Calu3 (cell line): ENCODE measurements around the gene NTM. TPM values are rescaled to one million over a fixed set of nuclear protein-coding genes. Genes with fewer than 3 reads are reported as not detected.

Experiments used
- BruUV-seq: library from RNA; stranded (reverse); fragments of 400-500 nt; replicated peaks from 2 replicates; lab custom pipeline; 2021; lab: Mats Ljungman, UMichigan
- CTCF ChIA-PET: fragments of 300-600 bp; sonication (Branson Sonifier 250); formaldehyde crosslinking; loops from one replicate; lab custom pipeline; 2022; ENCODE audit warnings: antibody characterized with exemption; lab: Charles Lee
- DNase-seq: peaks from one replicate; pipeline ENCODE4 v3.0.0; 2022
- H3K27ac Mint-ChIP-seq: one replicate; pipeline ENCODE4 v1.8.0; 2022; ENCODE audit warnings: mixed read lengths; ENCODE audit not compliant: unreplicated experiment
- H3K27me3 Mint-ChIP-seq: one replicate; pipeline ENCODE4 v1.8.0; 2022; ENCODE audit warnings: mixed read lengths; ENCODE audit not compliant: unreplicated experiment
- H3K36me3 Mint-ChIP-seq: one replicate; pipeline ENCODE4 v1.8.0; 2022; ENCODE audit warnings: mild to moderate bottlenecking, moderate library complexity, mixed read lengths; ENCODE audit not compliant: insufficient read depth, unreplicated experiment
- H3K4me1 Mint-ChIP-seq: one replicate; pipeline ENCODE4 v1.8.0; 2022; ENCODE audit warnings: mild to moderate bottlenecking, low read depth, mixed read lengths; ENCODE audit not compliant: unreplicated experiment
- H3K4me3 Mint-ChIP-seq: one replicate; pipeline ENCODE4 v1.8.0; 2022; ENCODE audit warnings: mild to moderate bottlenecking, low read depth, moderate library complexity, mixed read lengths; ENCODE audit not compliant: unreplicated experiment
- H3K9me3 Mint-ChIP-seq: one replicate; pipeline ENCODE4 v1.8.0; 2022; ENCODE audit warnings: low read depth, mixed read lengths; ENCODE audit not compliant: unreplicated experiment
- intact Hi-C: fragments of 100-400 bp; cut with micrococcal nuclease; formaldehyde crosslinking; loops from one replicate; pipeline ENCODE4 v1.10.0; 2022; ENCODE audit not compliant: unreplicated experiment
- total RNA-seq: library from RNA; stranded (reverse); gene quantifications from 2 replicates; pipeline ENCODE4 v1.2.3, GENCODE V29; 2022
- TF ChIP-seq, protein P1 (sequence below): fragments of 200-600 bp; IDR thresholded peaks from one replicate; pipeline ENCODE4 v1.8.0; 2022; ENCODE audit warnings: antibody characterized with exemption; ENCODE audit not compliant: unreplicated experiment

The NTM gene
- total RNA-seq, 1 experiment from 2014 or later = not detected

DNA sequence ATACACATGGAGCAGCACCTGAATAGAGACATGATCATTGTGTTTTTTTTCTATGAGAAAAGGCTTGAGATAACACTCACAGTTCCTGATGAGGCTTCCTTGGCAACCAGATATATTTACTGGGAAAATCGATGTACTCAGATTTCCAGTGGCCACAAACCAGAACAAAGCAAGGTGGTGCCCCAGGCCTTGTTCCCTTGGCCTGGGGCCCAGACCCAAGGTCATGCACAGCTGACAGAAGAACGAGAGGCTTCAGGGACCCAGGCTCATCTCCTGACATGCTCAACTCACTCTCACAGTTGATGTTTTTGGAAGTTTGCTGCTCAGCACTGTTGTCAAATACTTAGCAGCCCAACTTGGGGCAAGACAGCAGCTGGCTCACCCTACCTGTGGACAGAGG, 281.8 kb downstream of the NTM start:
- no peak for DNase-seq
- TF ChIP-seq, protein P1, sequence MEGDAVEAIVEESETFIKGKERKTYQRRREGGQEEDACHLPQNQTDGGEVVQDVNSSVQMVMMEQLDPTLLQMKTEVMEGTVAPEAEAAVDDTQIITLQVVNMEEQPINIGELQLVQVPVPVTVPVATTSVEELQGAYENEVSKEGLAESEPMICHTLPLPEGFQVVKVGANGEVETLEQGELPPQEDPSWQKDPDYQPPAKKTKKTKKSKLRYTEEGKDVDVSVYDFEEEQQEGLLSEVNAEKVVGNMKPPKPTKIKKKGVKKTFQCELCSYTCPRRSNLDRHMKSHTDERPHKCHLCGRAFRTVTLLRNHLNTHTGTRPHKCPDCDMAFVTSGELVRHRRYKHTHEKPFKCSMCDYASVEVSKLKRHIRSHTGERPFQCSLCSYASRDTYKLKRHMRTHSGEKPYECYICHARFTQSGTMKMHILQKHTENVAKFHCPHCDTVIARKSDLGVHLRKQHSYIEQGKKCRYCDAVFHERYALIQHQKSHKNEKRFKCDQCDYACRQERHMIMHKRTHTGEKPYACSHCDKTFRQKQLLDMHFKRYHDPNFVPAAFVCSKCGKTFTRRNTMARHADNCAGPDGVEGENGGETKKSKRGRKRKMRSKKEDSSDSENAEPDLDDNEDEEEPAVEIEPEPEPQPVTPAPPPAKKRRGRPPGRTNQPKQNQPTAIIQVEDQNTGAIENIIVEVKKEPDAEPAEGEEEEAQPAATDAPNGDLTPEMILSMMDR = no peak
- BruUV-seq = no TSS peak
- no peaks in the 10 kb centered on the region for H3K27me3 Mint-ChIP-seq
- no peak overlapping the region for H3K4me3 Mint-ChIP-seq
- no peaks in the 10 kb centered on the region for H3K36me3 Mint-ChIP-seq
- H3K27ac Mint-ChIP-seq = no peak overlapping the region
- intact Hi-C loops = no loop called here
- CTCF ChIA-PET = no interaction called here
- H3K9me3 Mint-ChIP-seq = no peaks in the 10 kb centered on the region
- H3K4me1 Mint-ChIP-seq = no peaks in the 10 kb centered on the region

DNA sequence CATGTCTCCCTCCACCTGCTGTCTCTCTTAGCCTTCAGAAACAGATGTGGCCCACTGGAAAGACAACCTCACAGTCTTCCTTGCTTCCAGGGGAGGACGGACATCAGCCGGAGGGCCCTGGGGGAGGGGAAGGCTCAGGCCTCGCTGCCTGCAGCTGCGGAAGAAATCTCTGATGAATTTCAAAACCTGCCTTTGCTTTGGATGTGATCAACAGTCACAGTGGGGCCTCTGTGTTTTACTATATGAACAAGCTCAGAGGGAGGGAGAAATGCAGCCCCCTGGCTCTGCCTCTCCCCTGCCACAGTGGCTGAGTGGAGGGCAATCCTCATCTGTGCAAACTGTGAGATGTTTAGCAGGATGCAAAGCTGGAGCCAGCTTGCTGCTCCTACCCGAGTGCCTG, 282.8 kb downstream of the NTM start:
- no peaks in the 10 kb centered on the region for H3K27me3 Mint-ChIP-seq
- no peak overlapping the region for H3K27ac Mint-ChIP-seq
- no peaks in the 10 kb centered on the region for H3K4me1 Mint-ChIP-seq
- no peaks in the 10 kb centered on the region for H3K9me3 Mint-ChIP-seq
- no peaks in the 10 kb centered on the region for H3K36me3 Mint-ChIP-seq
- no TSS peak for BruUV-seq
- CTCF ChIA-PET = no interaction called here
- DNase-seq = no peak
- intact Hi-C loops = no loop called here
- TF ChIP-seq, protein P1 = no peak
- H3K4me3 Mint-ChIP-seq = no peak overlapping the region

DNA sequence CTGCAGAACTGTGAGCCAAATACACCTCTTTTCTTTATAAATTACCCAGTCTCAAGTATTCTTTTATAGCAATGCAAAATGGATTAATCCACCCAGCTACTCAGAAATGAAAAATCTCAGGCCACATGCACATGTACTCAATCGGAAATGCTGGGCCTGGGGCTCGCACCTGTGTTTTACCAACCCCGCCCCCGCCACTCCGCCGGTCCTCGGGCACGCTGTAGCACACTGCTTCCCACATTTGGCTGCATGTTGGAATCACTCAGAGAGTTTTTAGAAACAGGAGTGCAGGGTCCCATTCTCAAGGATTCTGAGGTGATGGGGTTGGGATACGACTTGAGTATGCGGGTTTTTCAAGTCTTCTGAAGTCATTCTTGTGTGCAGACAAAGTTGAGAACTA, 284.4 kb downstream of the NTM start:
- H3K27me3 Mint-ChIP-seq = no peaks in the 10 kb centered on the region
- no TSS peak for BruUV-seq
- CTCF ChIA-PET = no interaction called here
- H3K9me3 Mint-ChIP-seq = no peaks in the 10 kb centered on the region
- no peak overlapping the region for H3K4me3 Mint-ChIP-seq
- H3K36me3 Mint-ChIP-seq = no peaks in the 10 kb centered on the region
- TF ChIP-seq, protein P1 = no peak
- no peak overlapping the region for H3K27ac Mint-ChIP-seq
- no peak for DNase-seq
- H3K4me1 Mint-ChIP-seq = no peaks in the 10 kb centered on the region
- intact Hi-C loops = no loop called here

DNA sequence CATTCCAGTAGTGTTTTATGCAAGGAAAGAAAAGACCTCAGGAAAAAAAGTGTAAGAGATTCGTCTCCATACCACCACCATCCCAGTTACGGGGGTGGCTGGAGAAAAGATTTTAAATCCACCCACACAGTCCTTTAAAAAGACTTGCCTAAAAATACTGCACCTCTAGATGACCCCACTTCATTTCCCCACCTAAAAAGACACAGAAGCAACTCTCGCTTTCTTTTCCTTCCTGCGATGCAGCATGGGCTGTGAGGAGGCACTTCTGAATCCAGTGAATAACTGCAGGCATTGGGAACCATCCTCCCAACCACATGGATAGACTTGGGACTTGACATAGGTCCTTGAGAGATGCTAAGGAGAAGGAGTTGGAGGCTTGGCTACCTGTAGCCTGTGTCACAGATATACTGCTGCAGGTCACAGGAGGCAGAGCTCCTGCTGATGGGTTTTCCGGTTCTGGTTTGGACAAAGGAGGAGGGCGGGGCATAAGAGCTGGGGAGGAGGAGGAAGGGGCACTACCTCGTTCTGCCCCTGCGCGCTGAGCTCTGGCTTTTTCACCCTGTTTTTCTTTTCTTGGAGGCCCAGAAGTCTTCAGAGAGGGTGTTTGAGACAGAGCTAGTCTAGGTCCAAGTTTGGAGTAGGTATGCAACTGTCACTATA, 285.9 kb downstream of the NTM start:
- H3K27me3 Mint-ChIP-seq = no peaks in the 10 kb centered on the region
- no peaks in the 10 kb centered on the region for H3K9me3 Mint-ChIP-seq
- H3K4me3 Mint-ChIP-seq = no peak overlapping the region
- no peak for DNase-seq
- intact Hi-C loops = no loop called here
- CTCF ChIA-PET = no interaction called here
- TF ChIP-seq, protein P1 = no peak
- no peaks in the 10 kb centered on the region for H3K36me3 Mint-ChIP-seq
- H3K27ac Mint-ChIP-seq = no peak overlapping the region
- BruUV-seq = no TSS peak
- H3K4me1 Mint-ChIP-seq = no peaks in the 10 kb centered on the region
